Activated T-cell treated with anti-CD3 and anti-CD28 coated beads for 48 hours (primary cell): ENCODE data around the gene SPINK8.

Source experiments
- DNase-seq: peaks from one replicate; pipeline ENCODE4 v3.0.0-alpha.2; 2020; ENCODE audit warnings: low read depth

Gene SPINK8

GRCh38 chr3:48320996-48321395 lies 12.5 kb downstream of the SPINK8 start:
- no peak for DNase-seq

- no peak for DNase-seq
Measured at GRCh38 chr3:48318713-48319468, 14.6 kb downstream of the SPINK8 start.

- no peak for DNase-seq
Measured at GRCh38 chr3:48314542-48314941, 18.9 kb downstream of the SPINK8 start.

GRCh38 chr3:48306860-48307530 lies 26.5 kb downstream of the SPINK8 start:
- no peak for DNase-seq

- no peak for DNase-seq
Measured at GRCh38 chr3:48306290-48306689, 27.2 kb downstream of the SPINK8 start.

- DNase-seq: no peak
Measured at GRCh38 chr3:48305396-48305795, 28.1 kb downstream of the SPINK8 start.

GRCh38 chr3:48303021-48303420 lies 30.4 kb downstream of the SPINK8 start:
- no peak for DNase-seq

- peak; percentile 10 for DNase-seq
Measured at GRCh38 chr3:48301800-48302166, 31.7 kb downstream of the SPINK8 start.

GRCh38 chr3:48301020-48301799 lies 32.3 kb downstream of the SPINK8 start, which contains the start of gene NME6:
Gene NME6, minus strand, starts transcription at chr3:48301367.
- peak; percentile 96 for DNase-seq

- DNase-seq: peak; percentile 16
Measured at GRCh38 chr3:48299746-48300712, 33.4 kb downstream of the SPINK8 start.

- DNase-seq: no peak
Measured at GRCh38 chr3:48297111-48297810, 36.2 kb downstream of the SPINK8 start.

GRCh38 chr3:48296699-48297098 lies 36.8 kb downstream of the SPINK8 start:
- DNase-seq: no peak

- no peak for DNase-seq
Measured at GRCh38 chr3:48294611-48295263, 38.7 kb downstream of the SPINK8 start.

- no peak for DNase-seq
Measured at GRCh38 chr3:48289659-48290058, 43.8 kb downstream of the SPINK8 start.

GRCh38 chr3:48287034-48287433 lies 46.4 kb downstream of the SPINK8 start:
- DNase-seq: no peak

GRCh38 chr3:48286308-48286707 lies 47.2 kb downstream of the SPINK8 start:
- no peak for DNase-seq

GRCh38 chr3:48285675-48286074 lies 47.8 kb downstream of the SPINK8 start:
- DNase-seq: no peak

- DNase-seq: no peak
Measured at GRCh38 chr3:48285132-48285531, 48.3 kb downstream of the SPINK8 start.

- no peak for DNase-seq
Measured at GRCh38 chr3:48280881-48281280, 52.6 kb downstream of the SPINK8 start.

- no peak for DNase-seq
Measured at GRCh38 chr3:48278884-48279559, 54.4 kb downstream of the SPINK8 start.
